GM12891 (cell line): ENCODE measurements around the gene ADORA2A.

ENCODE experiments used
- DNase-seq: peaks from one replicate; pipeline ENCODE4 v3.0.0; 2011; ENCODE audit warnings: low spot score; ENCODE audit not compliant: insufficient read length
- FAIRE-seq: peaks from 2 replicates; lab custom pipeline; 2011; peaks lifted over from hg19 to GRCh38; lab: Jason Lieb, UNC
- PAX5 ChIP-seq: IDR thresholded peaks from 2 replicates; pipeline ENCODE4 v1.6.1; 2011; ENCODE audit warnings: low read length, moderate library complexity, mild to moderate bottlenecking; ENCODE audit not compliant: insufficient read depth, severe bottlenecking
- POLR2A ChIP-seq: IDR thresholded peaks from 2 replicates; pipeline ENCODE4 v1.6.1; 2011; ENCODE audit warnings: low read depth, low read length, control low read depth
- POLR2AphosphoS5 ChIP-seq: IDR thresholded peaks from 2 replicates; pipeline ENCODE4 v1.6.1; 2011; ENCODE audit warnings: low read depth, low read length, control low read depth
- POU2F2 ChIP-seq: IDR thresholded peaks from 2 replicates; pipeline ENCODE4 v1.6.1; 2011; ENCODE audit warnings: low read depth, mild to moderate bottlenecking, control low read depth, low read length, moderate library complexity
- SPI1 ChIP-seq: IDR thresholded peaks from 2 replicates; pipeline ENCODE4 v1.6.1; 2011; ENCODE audit warnings: low read depth, low read length, control low read depth
- TAF1 ChIP-seq: IDR thresholded peaks from 2 replicates; pipeline ENCODE4 v1.6.1; 2011; ENCODE audit warnings: low read depth, low read length, control low read depth

ADORA2A gene

GRCh38 chr22:24402460-24403192, 24.8 kb upstream of the ADORA2A start:
- DNase-seq (no peak), FAIRE-seq (peak; percentile 92)
- TF ChIP-seq POU2F2, result 0 out of 2 replicates have a peak, but pooled peaks have one; percentile 6
- no peak for TF ChIP-seq POLR2AphosphoS5
- no peak for TF ChIP-seq POLR2A
- no peak for TF ChIP-seq PAX5
- TF ChIP-seq TAF1, result no peak
- peak; percentile 86 for TF ChIP-seq SPI1

- no peak for DNase-seq
- no peak for FAIRE-seq
Measured at GRCh38 chr22:24403346-24403745, 24.1 kb upstream of the ADORA2A start.

GRCh38 chr22:24404561-24405275, 22.7 kb upstream of the ADORA2A start:
- FAIRE-seq (no peak), DNase-seq (no peak)
- no peak for TF ChIP-seq TAF1
- TF ChIP-seq SPI1, result no peak
- TF ChIP-seq POLR2AphosphoS5, result no peak
- no peak for TF ChIP-seq POU2F2
- no peak for TF ChIP-seq PAX5
- TF ChIP-seq POLR2A, result no peak

More at GRCh38 chr22:24403346-24403745, 24.1 kb upstream of the ADORA2A start:
- TF ChIP-seq PAX5 (no peak), POLR2A (no peak), POU2F2 (no peak), TAF1 (no peak), POLR2AphosphoS5 (no peak), SPI1 (no peak)

- TF ChIP-seq POU2F2 (no peak), TAF1 (no peak)
- no peak for FAIRE-seq
- no peak for DNase-seq
Measured at GRCh38 chr22:24405631-24406321, 21.6 kb upstream of the ADORA2A start.

- no peak for TF ChIP-seq POLR2AphosphoS5
- no peak for TF ChIP-seq PAX5
- no peak for TF ChIP-seq POLR2A
- DNase-seq, result no peak
- no peak for FAIRE-seq
Measured at GRCh38 chr22:24406322-24407277, 20.8 kb upstream of the ADORA2A start.

- FAIRE-seq (no peak), DNase-seq (no peak)
- no peak for TF ChIP-seq POLR2AphosphoS5
- TF ChIP-seq POLR2A, result no peak
- TF ChIP-seq PAX5, result no peak
- TF ChIP-seq POU2F2, result no peak
- no peak for TF ChIP-seq TAF1
- TF ChIP-seq SPI1, result no peak
Measured at GRCh38 chr22:24407278-24407665, 20.1 kb upstream of the ADORA2A start.

- TF ChIP-seq PAX5, result no peak
- TF ChIP-seq TAF1, result no peak
- TF ChIP-seq POLR2AphosphoS5, result no peak
- no peak for TF ChIP-seq POLR2A
- TF ChIP-seq POU2F2, result no peak
- no peak for TF ChIP-seq SPI1
- FAIRE-seq, result no peak
- no peak for DNase-seq
Measured at GRCh38 chr22:24407884-24408283, 19.5 kb upstream of the ADORA2A start.

- DNase-seq (no peak), FAIRE-seq (peak; percentile 41)
- no peak for TF ChIP-seq POLR2AphosphoS5
- no peak for TF ChIP-seq POLR2A
- TF ChIP-seq TAF1, result no peak
- TF ChIP-seq POU2F2, result no peak
- no peak for TF ChIP-seq SPI1
- TF ChIP-seq PAX5, result no peak
Measured at GRCh38 chr22:24408630-24409029, 18.8 kb upstream of the ADORA2A start.

GRCh38 chr22:24409707-24410106, 17.7 kb upstream of the ADORA2A start:
- no peak for DNase-seq
- TF ChIP-seq POLR2A, result no peak
- no peak for TF ChIP-seq PAX5
- TF ChIP-seq TAF1, result no peak
- no peak for TF ChIP-seq POLR2AphosphoS5
- no peak for FAIRE-seq
